Mesenchymal stem cell (in vitro differentiated cells and primary cell): ENCODE measurements around the gene BTG2.
A peak's percentile ranks its signal among the peaks of the same experiment; 100 is the strongest.

Experiments used
- DNase-seq: peaks from one replicate; pipeline ENCODE4 v3.0.0-alpha.2; 2013
- H2AFZ ChIP-seq: one replicate; pipeline ENCODE4 v1.6.1; 2013; ENCODE audit warnings: low read depth, mild to moderate bottlenecking, control low read depth, inconsistent platforms, low read length, moderate library complexity
- H2AK5ac ChIP-seq: 2 replicates; pipeline ENCODE4 v1.6.1; 2013; ENCODE audit warnings: low read length, moderate library complexity, mild to moderate bottlenecking, inconsistent platforms; ENCODE audit not compliant: severe bottlenecking
- H2BK120ac ChIP-seq: one replicate; pipeline ENCODE4 v1.6.1; 2013; ENCODE audit warnings: low read depth, mild to moderate bottlenecking, inconsistent platforms, low read length, moderate library complexity
- H2BK12ac ChIP-seq, 2 experiments: one replicate each; pipeline ENCODE4 v1.6.1; 2013; ENCODE audit warnings: inconsistent platforms in 2 of 2, low read length in 2 of 2, mild to moderate bottlenecking in 2 of 2, moderate library complexity in 2 of 2, control low read depth in 1 of 2
- H2BK15ac ChIP-seq: one replicate; pipeline ENCODE4 v1.6.1; 2013; ENCODE audit warnings: mild to moderate bottlenecking, low read depth, inconsistent platforms; ENCODE audit not compliant: poor library complexity, severe bottlenecking
- H2BK5ac ChIP-seq: 2 replicates; pipeline ENCODE4 v1.6.1; 2013; ENCODE audit warnings: low read depth, mild to moderate bottlenecking, low read length, control low read depth, inconsistent platforms; ENCODE audit not compliant: poor library complexity, severe bottlenecking
- H3K14ac ChIP-seq, 2 experiments: one replicate each; pipeline ENCODE4 v1.6.1; 2013; ENCODE audit warnings: inconsistent platforms in 2 of 2, low read length in 2 of 2, control low read depth in 1 of 2, mild to moderate bottlenecking in 1 of 2, moderate library complexity in 1 of 2
- H3K18ac ChIP-seq, 2 experiments: one replicate each; pipeline ENCODE4 v1.6.1; 2013; ENCODE audit warnings: inconsistent platforms in 2 of 2, low read length in 2 of 2, control low read depth in 1 of 2, low read depth in 1 of 2, mild to moderate bottlenecking in 1 of 2
- H3K23ac ChIP-seq, 2 experiments: one replicate each; pipeline ENCODE4 v1.6.1; 2013; ENCODE audit warnings: inconsistent platforms in 2 of 2, low read length in 2 of 2, mild to moderate bottlenecking in 2 of 2, moderate library complexity in 2 of 2, control low read depth in 1 of 2
- H3K27ac ChIP-seq: 2 replicates; pipeline ENCODE4 v1.5.1; 2013; ENCODE audit warnings: mild to moderate bottlenecking, moderate library complexity, low read length, control low read depth, inconsistent platforms; ENCODE audit not compliant: poor library complexity, severe bottlenecking
- H3K27me3 ChIP-seq, 2 experiments: 2 replicates each; pipeline versions ENCODE4 v1.6.1 to v1.7.0; 2013; ENCODE audit warnings: low read length in 2 of 2, mild to moderate bottlenecking in 2 of 2, moderate library complexity in 2 of 2, control low read depth in 1 of 2, inconsistent platforms in 1 of 2; ENCODE audit not compliant: control insufficient read depth in 1 of 2, insufficient read depth in 1 of 2
- H3K36me3 ChIP-seq, 2 experiments: 2 replicates each; pipeline versions ENCODE4 v1.6.1 to v1.7.0; 2013; ENCODE audit warnings: low read length in 2 of 2, control low read depth in 1 of 2, inconsistent platforms in 1 of 2, low read depth in 1 of 2, mild to moderate bottlenecking in 1 of 2; ENCODE audit not compliant: insufficient read depth in 2 of 2, control insufficient read depth in 1 of 2
- H3K4ac ChIP-seq, 2 experiments: one replicate each; pipeline ENCODE4 v1.6.1; 2013; ENCODE audit warnings: inconsistent platforms in 2 of 2, low read length in 2 of 2, mild to moderate bottlenecking in 2 of 2, moderate library complexity in 2 of 2, control low read depth in 1 of 2, low read depth in 1 of 2
- H3K4me1 ChIP-seq: 2 replicates; pipeline ENCODE4 v1.6.1; 2013; ENCODE audit warnings: low read depth, low read length, control low read depth; ENCODE audit not compliant: control insufficient read depth, insufficient read depth
- H3K4me2 ChIP-seq: 2 replicates; pipeline ENCODE4 v1.6.1; 2013; ENCODE audit warnings: low read length, mild to moderate bottlenecking, inconsistent platforms; ENCODE audit not compliant: poor library complexity, severe bottlenecking
- H3K4me3 ChIP-seq, 2 experiments: 2 replicates each; pipeline versions ENCODE4 v1.5.1 to v1.7.0; 2013; ENCODE audit warnings: low read length in 2 of 2, mild to moderate bottlenecking in 2 of 2, control low read depth in 1 of 2, low read depth in 1 of 2; ENCODE audit not compliant: insufficient read depth in 1 of 2
- H3K79me1 ChIP-seq: replicated peaks from 2 replicates; pipeline ENCODE4 v1.6.1; 2013; ENCODE audit warnings: mild to moderate bottlenecking, control low read depth, low read length, inconsistent platforms; ENCODE audit not compliant: poor library complexity, severe bottlenecking
- H3K9ac ChIP-seq: 2 replicates; pipeline ENCODE4 v1.7.0; 2013; ENCODE audit warnings: mild to moderate bottlenecking, low read length, moderate library complexity
- H3K9me3 ChIP-seq: 2 replicates; pipeline ENCODE4 v1.7.0; 2013; ENCODE audit warnings: mild to moderate bottlenecking, low read length; ENCODE audit not compliant: control insufficient read depth
- H4K8ac ChIP-seq: one replicate; pipeline ENCODE4 v1.6.1; 2013; ENCODE audit warnings: inconsistent platforms, mild to moderate bottlenecking, low read length, moderate library complexity
- H4K91ac ChIP-seq: one replicate; pipeline ENCODE4 v1.6.1; 2013; ENCODE audit warnings: mild to moderate bottlenecking, low read length, inconsistent platforms
- WGBS: methylation state at CpG from one replicate; pipeline ENCODE4 v1.1.7; 2013; ENCODE audit warnings: mixed read lengths; 5-methylcytosine and 5-hydroxymethylcytosine counted together

BTG2 gene

DNA sequence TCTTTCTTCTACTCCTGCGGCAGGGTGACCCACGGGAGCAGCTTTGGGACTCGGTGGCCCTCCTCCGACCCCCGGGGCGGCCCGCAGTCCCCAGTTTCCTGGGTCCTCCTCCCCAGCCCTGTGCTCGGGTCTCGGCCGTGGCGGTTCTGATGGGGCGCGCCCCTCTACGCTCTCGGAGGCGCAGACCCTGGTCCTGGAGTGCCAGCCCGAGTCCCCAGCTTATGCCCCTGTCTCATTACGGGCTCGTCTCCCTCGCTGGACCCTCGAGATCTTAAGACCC is 430 bp downstream of the BTG2 start:
- H4K91ac ChIP-seq: no peak overlapping the region
- peak overlapping the region in 1 of 2 experiments; percentile 83 for H3K4ac ChIP-seq
- H3K9me3 ChIP-seq: no peaks in the 10 kb centered on the region
- H3K4me1 ChIP-seq: peaks cover 16% of the 10 kb centered on the region
- H3K27me3 ChIP-seq: peaks cover 0 to 16% of the 10 kb centered on the region in 2 experiments
- H2AK5ac ChIP-seq: no peak overlapping the region
- under 1% methylated on average over 21 of the region's 21 CpGs for WGBS
- peak overlapping the region; percentile 73 for H2BK15ac ChIP-seq
- H3K4me3 ChIP-seq: peak overlapping the region; percentile 89 to 91
- no peak for DNase-seq
- no peak overlapping the region for H2BK120ac ChIP-seq
- peak overlapping the region; percentile 56 for H3K27ac ChIP-seq
- peak overlapping the region; percentile 57 for H2BK5ac ChIP-seq
- peak overlapping the region in 1 of 2 experiments; percentile 96 for H3K14ac ChIP-seq
- H3K4me2 ChIP-seq: peak overlapping the region; percentile 70
- no peak overlapping the region for H4K8ac ChIP-seq
- peak overlapping the region in 1 of 2 experiments; percentile 77 for H2BK12ac ChIP-seq
- H3K18ac ChIP-seq: peak overlapping the region in 1 of 2 experiments; percentile 91
- peak overlapping the region in 1 of 2 experiments; percentile 95 for H3K23ac ChIP-seq
- H2AFZ ChIP-seq: peak overlapping the region; percentile 15
- peaks cover 16 to 36% of the 10 kb centered on the region in 2 experiments for H3K36me3 ChIP-seq
- peaks cover 20% of the 10 kb centered on the region for H3K79me1 ChIP-seq
- peak overlapping the region; percentile 91 for H3K9ac ChIP-seq

- peak; percentile 79 for DNase-seq
- peak overlapping the region in 1 of 2 experiments; percentile 96 for H3K14ac ChIP-seq
- H4K91ac ChIP-seq: peak overlapping the region; percentile 7
- WGBS: 8% methylated on average over 17 of the region's 22 CpGs
- no peak overlapping the region for H2BK120ac ChIP-seq
- H2BK15ac ChIP-seq: no peak overlapping the region
- peak overlapping the region; percentile 91 for H3K9ac ChIP-seq
- peak overlapping the region; percentile 35 to 91 for H3K18ac ChIP-seq
- peak overlapping the region; percentile 1 for H2BK5ac ChIP-seq
- H2AFZ ChIP-seq: no peak overlapping the region
- no peaks in the 10 kb centered on the region for H3K9me3 ChIP-seq
- peaks cover 0 to 10% of the 10 kb centered on the region in 2 experiments for H3K27me3 ChIP-seq
- peak overlapping the region in 1 of 2 experiments; percentile 59 for H2BK12ac ChIP-seq
- H3K79me1 ChIP-seq: peaks cover 20% of the 10 kb centered on the region
- peak overlapping the region; percentile 70 for H3K4me2 ChIP-seq
- peak overlapping the region; percentile 26 for H2AK5ac ChIP-seq
- H3K36me3 ChIP-seq: peaks cover 16 to 36% of the 10 kb centered on the region in 2 experiments
- peak overlapping the region; percentile 22 for H4K8ac ChIP-seq
- peak overlapping the region; percentile 48 to 83 for H3K4ac ChIP-seq
- peak overlapping the region; percentile 89 to 91 for H3K4me3 ChIP-seq
- H3K4me1 ChIP-seq: peaks cover 16% of the 10 kb centered on the region
- peak overlapping the region in 1 of 2 experiments; percentile 95 for H3K23ac ChIP-seq
- H3K27ac ChIP-seq: peak overlapping the region; percentile 56
Measured at GRCh38 chr1:203306089-203306964, 1.0 kb downstream of the BTG2 start.

DNA sequence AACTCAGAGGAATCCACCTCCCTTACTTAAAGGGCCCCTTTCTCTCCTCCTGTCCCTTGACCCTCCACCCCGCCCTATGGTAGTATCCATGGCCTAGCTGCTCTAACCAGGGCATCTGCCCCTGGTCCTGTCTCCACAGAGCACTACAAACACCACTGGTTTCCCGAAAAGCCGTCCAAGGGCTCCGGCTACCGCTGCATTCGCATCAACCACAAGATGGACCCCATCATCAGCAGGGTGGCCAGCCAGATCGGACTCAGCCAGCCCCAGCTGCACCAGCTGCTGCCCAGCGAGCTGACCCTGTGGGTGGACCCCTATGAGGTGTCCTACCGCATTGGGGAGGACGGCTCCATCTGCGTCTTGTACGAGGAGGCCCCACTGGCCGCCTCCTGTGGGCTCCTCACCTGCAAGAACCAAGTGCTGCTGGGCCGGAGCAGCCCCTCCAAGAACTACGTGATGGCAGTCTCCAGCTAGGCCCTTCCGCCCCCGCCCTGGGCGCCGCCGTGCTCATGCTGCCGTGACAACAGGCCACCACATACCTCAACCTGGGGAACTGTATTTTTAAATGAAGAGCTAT is 1.7 kb downstream of the BTG2 start:
- Histone ChIP-seq H2AK5ac (peak overlapping the region; percentile 13), H2BK12ac (peak overlapping the region in 1 of 2 experiments; percentile 24), H4K91ac (peak overlapping the region; percentile 8), H3K23ac (no peak overlapping the region), H3K9ac (peak overlapping the region; percentile 91), H3K14ac (no peak overlapping the region), H3K27me3 (peaks cover 0 to 9% of the 10 kb centered on the region in 2 experiments), H2BK5ac (no peak overlapping the region), H2BK15ac (peak overlapping the region; percentile 62), H3K4ac (peak overlapping the region in 1 of 2 experiments; percentile 24), H3K36me3 (peaks cover 16 to 36% of the 10 kb centered on the region in 2 experiments), H4K8ac (no peak overlapping the region), H3K27ac (no peak overlapping the region), H3K79me1 (peaks cover 20% of the 10 kb centered on the region), H2AFZ (no peak overlapping the region), H3K18ac (peak overlapping the region in 1 of 2 experiments; percentile 69), H3K4me3 (peak overlapping the region; percentile 34 to 91), H3K4me2 (peak overlapping the region; percentile 70), H3K9me3 (no peaks in the 10 kb centered on the region), H2BK120ac (no peak overlapping the region), H3K4me1 (peaks cover 16% of the 10 kb centered on the region)
- 86% methylated on average over 16 of the region's 21 CpGs for WGBS
- DNase-seq: no peak

DNA sequence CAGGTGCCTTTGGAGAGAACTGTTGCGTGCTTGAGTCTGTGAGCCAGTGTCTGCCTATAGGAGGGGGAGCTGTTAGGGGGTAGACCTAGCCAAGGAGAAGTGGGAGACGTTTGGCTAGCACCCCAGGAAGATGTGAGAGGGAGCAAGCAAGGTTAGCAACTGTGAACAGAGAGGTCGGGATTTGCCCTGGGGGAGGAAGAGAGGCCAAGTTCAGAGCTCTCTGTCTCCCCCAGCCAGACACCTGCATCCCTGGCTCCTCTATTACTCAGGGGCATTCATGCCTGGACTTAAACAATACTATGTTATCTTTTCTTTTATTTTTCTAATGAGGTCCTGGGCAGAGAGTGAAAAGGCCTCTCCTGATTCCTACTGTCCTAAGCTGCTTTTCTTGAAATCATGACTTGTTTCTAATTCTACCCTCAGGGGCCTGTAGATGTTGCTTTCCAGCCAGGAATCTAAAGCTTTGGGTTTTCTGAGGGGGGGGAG is 2.4 kb downstream of the BTG2 start:
- H3K4ac ChIP-seq: no peak overlapping the region
- no peak for DNase-seq
- 68% methylated on average over 3 of the region's 3 CpGs for WGBS
- H4K8ac ChIP-seq: no peak overlapping the region
- H2AFZ ChIP-seq: no peak overlapping the region
- no peak overlapping the region for H2BK15ac ChIP-seq
- peaks cover 0 to 9% of the 10 kb centered on the region in 2 experiments for H3K27me3 ChIP-seq
- H3K4me3 ChIP-seq: peak overlapping the region in 1 of 2 experiments; percentile 48
- H3K36me3 ChIP-seq: peaks cover 16 to 36% of the 10 kb centered on the region in 2 experiments
- no peak overlapping the region for H2BK5ac ChIP-seq
- H3K79me1 ChIP-seq: peaks cover 20% of the 10 kb centered on the region
- H3K4me2 ChIP-seq: peak overlapping the region; percentile 64
- peak overlapping the region; percentile 91 for H3K9ac ChIP-seq
- H2AK5ac ChIP-seq: no peak overlapping the region
- H2BK12ac ChIP-seq: no peak overlapping the region
- no peak overlapping the region for H4K91ac ChIP-seq
- H3K4me1 ChIP-seq: peaks cover 16% of the 10 kb centered on the region
- H3K23ac ChIP-seq: peak overlapping the region in 1 of 2 experiments; percentile 37
- no peak overlapping the region for H3K27ac ChIP-seq
- no peak overlapping the region for H2BK120ac ChIP-seq
- H3K14ac ChIP-seq: no peak overlapping the region
- H3K18ac ChIP-seq: no peak overlapping the region
- no peaks in the 10 kb centered on the region for H3K9me3 ChIP-seq
